NCI-H446 treated with DMSO at 0.1 percent for 48 hours (cell line): ENCODE data around the gene IGFL1.
"Not testable (repeated sequence)": the region's sequence is repeated elsewhere in the genome, so short reads cannot be mapped to it uniquely, and the experiment has no call there.

ENCODE experiments used
- DNase-seq: peaks from one replicate; lab custom pipeline; 2025; lab: John Stamatoyannopoulos, UW

IGFL1 gene

DNA sequence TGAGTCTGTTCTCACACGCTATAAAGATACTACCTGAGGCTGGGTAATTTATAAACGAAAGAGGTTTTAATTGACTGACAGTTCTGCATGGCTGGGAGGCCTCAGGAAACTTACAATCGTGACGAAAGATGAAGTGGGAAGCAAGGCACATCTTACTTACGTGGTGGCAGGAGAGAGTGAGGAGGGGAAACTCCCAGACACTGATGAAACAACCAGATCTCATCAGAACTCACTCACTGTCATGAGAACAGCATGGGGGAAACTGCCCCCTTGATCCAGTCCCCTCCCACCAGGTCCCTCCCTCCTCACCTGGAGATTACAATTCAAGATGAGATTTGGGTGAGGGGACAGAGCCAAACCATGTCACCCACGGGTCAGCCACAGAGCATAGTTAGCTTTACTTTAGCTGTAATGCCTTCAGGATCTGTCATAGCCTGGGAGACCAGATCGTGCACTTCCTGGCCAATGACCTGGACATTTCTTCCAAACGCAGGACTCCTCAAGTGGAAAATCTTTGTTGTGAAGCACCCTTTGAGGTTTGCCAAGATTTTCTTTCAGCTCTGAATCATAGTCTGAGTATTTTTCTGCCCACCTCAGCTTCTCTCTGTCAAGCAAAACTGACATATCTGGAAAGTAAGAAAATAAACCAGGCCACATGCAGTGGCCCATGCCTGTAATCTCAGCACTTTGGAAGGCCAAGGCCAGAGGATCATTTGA is 42.1 kb downstream of the IGFL1 start:
- DNase-seq: no peak

DNA sequence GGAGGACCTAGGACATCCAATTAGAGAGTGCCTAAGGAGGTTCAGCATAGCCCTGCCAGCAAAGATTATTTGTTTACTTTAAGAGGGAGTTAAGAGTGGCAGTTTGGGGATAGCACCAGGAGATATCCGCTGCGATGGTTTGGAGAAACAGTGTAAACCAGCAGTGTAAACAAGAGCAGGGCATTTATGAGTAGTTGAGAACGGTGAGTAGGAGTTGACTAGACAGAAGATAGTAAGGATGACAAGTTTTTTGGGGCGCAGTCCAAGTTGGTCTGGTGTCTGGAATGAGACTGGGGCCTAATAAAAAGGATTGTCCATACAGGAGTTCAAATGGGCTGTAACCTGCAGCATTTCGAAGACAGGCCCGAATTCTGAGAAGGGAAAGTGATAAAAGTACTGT is 44.4 kb downstream of the IGFL1 start:
- not testable (repeated sequence) for DNase-seq

DNA sequence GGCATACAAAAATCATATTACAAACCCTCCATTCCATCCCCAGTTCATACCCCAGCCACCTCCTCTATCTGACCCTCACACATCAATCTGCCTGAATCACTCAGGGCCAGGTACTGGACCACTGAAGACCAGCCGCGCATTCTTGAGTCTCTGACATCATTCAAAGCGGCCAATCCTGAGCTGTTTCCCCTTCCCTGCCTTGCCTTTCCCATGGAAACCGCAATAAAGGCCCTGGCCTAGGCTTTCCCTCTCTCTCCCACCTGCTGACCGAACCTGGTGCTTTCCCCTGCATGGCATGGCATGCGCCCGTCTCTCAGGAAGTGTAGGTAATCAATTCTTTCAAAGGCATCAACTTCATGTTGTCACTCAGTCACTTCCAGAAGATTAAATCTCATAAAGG is 49.6 kb downstream of the IGFL1 start:
- no peak for DNase-seq
